ENCODE measurements around the gene FHOD3.

FHOD3 gene

GRCh38 chr18:36322734-36323133 is 25.2 kb downstream of the FHOD3 start:
- no peak for DNase-seq (ENCODE audit: low read depth in 2 of 2)

GRCh38 chr18:36323421-36323820 is 25.9 kb downstream of the FHOD3 start:
- DNase-seq (ENCODE audit: low read depth in 2 of 2): no peak

GRCh38 chr18:36325846-36326245 is 28.3 kb downstream of the FHOD3 start:
- DNase-seq (ENCODE audit: low read depth in 2 of 2): no peak

- no peak for DNase-seq (ENCODE audit: low read depth in 2 of 2)
Measured at GRCh38 chr18:36326771-36327170, 29.3 kb downstream of the FHOD3 start.

- DNase-seq (ENCODE audit: low read depth in 2 of 2): no peak
Measured at GRCh38 chr18:36327352-36328316, 30.1 kb downstream of the FHOD3 start.

- no peak for DNase-seq (ENCODE audit: low read depth in 2 of 2)
Measured at GRCh38 chr18:36328385-36328858, 30.9 kb downstream of the FHOD3 start.

- DNase-seq (ENCODE audit: low read depth in 2 of 2): no peak
Measured at GRCh38 chr18:36328916-36329315, 31.4 kb downstream of the FHOD3 start.

- DNase-seq (ENCODE audit: low read depth in 2 of 2): no peak
Measured at GRCh38 chr18:36329684-36330434, 32.3 kb downstream of the FHOD3 start.

- no peak for DNase-seq (ENCODE audit: low read depth in 2 of 2)
Measured at GRCh38 chr18:36330435-36331052, 33.0 kb downstream of the FHOD3 start.

GRCh38 chr18:36331521-36331971 is 34.0 kb downstream of the FHOD3 start:
- DNase-seq (ENCODE audit: low read depth in 2 of 2): no peak

GRCh38 chr18:36333414-36333813 is 35.9 kb downstream of the FHOD3 start:
- DNase-seq (ENCODE audit: low read depth in 2 of 2): no peak

GRCh38 chr18:36334798-36335197 is 37.3 kb downstream of the FHOD3 start:
- DNase-seq (ENCODE audit: low read depth in 2 of 2): no peak

- no peak for DNase-seq (ENCODE audit: low read depth in 2 of 2)
Measured at GRCh38 chr18:36335476-36336279, 38.2 kb downstream of the FHOD3 start.

GRCh38 chr18:36337679-36338402 is 40.3 kb downstream of the FHOD3 start:
- no peak for DNase-seq (ENCODE audit: low read depth in 2 of 2)

GRCh38 chr18:36338403-36338933 is 41.0 kb downstream of the FHOD3 start:
- DNase-seq (ENCODE audit: low read depth in 2 of 2): no peak

GRCh38 chr18:36340246-36340645 is 42.7 kb downstream of the FHOD3 start:
- no peak for DNase-seq (ENCODE audit: low read depth in 2 of 2)

- DNase-seq (ENCODE audit: low read depth in 2 of 2): no peak
Measured at GRCh38 chr18:36341944-36342343, 44.4 kb downstream of the FHOD3 start.

GRCh38 chr18:36348331-36348730 is 50.8 kb downstream of the FHOD3 start:
- DNase-seq (ENCODE audit: low read depth in 2 of 2): no peak

- DNase-seq (ENCODE audit: low read depth in 2 of 2): no peak
Measured at GRCh38 chr18:36348971-36349417, 51.5 kb downstream of the FHOD3 start.

GRCh38 chr18:36349552-36349951 is 52.0 kb downstream of the FHOD3 start:
- no peak for DNase-seq (ENCODE audit: low read depth in 2 of 2)

All from stimulated activated CD8-positive, alpha-beta memory T cell treated with anti-CD3 and anti-CD28 coated beads, Interleukin-7, amount 100 ng/mL, for 4 hours (primary cell).